BLaER1 treated with 17β-estradiol and CSF1 and Interleukin-3, amounts not matched to agents 10 nM and 100 nM (cell line): ENCODE results near the gene ZNF526.

Experiments
- H3K27ac ChIP-seq, 11 experiments: shearing (Covaris generic); formaldehyde crosslinking; 2 replicates each; pipeline ENCODE4 v1.8.1; 2022
- H3K27me3 ChIP-seq, 11 experiments: shearing (Covaris generic); formaldehyde crosslinking; 2 replicates each; pipeline ENCODE4 v1.8.1; 2022
- H3K36me3 ChIP-seq, 11 experiments: shearing (Covaris generic); formaldehyde crosslinking; 2 replicates each; pipeline ENCODE4 v1.8.1; 2022
- H3K4me1 ChIP-seq, 10 experiments: shearing (Covaris generic); formaldehyde crosslinking; 2 replicates each; pipeline ENCODE4 v1.8.1; 2022
- H3K4me2 ChIP-seq, 11 experiments: shearing (Covaris generic); formaldehyde crosslinking; 2 replicates each; pipeline ENCODE4 v1.8.1; 2022
- H3K4me3 ChIP-seq, 10 experiments: shearing (Covaris generic); formaldehyde crosslinking; 2 replicates each; pipeline ENCODE4 v1.8.1; 2022
- H3K9ac ChIP-seq, 11 experiments: shearing (Covaris generic); formaldehyde crosslinking; 2 replicates each; pipeline ENCODE4 v1.8.1; 2022
- H3K9me3 ChIP-seq, 11 experiments: shearing (Covaris generic); formaldehyde crosslinking; replicated peaks in 1 of 11; 2 replicates each; pipeline ENCODE4 v1.8.1; 2022
- H4K20me1 ChIP-seq, 11 experiments: shearing (Covaris generic); formaldehyde crosslinking; 2 replicates each; pipeline ENCODE4 v1.8.1; 2022
- Cebpa-rat ChIP-seq, 11 experiments: shearing (Covaris generic); IDR thresholded peaks; 2 replicates each; pipeline ENCODE4 v1.8.1; 2022

Gene ZNF526

DNA sequence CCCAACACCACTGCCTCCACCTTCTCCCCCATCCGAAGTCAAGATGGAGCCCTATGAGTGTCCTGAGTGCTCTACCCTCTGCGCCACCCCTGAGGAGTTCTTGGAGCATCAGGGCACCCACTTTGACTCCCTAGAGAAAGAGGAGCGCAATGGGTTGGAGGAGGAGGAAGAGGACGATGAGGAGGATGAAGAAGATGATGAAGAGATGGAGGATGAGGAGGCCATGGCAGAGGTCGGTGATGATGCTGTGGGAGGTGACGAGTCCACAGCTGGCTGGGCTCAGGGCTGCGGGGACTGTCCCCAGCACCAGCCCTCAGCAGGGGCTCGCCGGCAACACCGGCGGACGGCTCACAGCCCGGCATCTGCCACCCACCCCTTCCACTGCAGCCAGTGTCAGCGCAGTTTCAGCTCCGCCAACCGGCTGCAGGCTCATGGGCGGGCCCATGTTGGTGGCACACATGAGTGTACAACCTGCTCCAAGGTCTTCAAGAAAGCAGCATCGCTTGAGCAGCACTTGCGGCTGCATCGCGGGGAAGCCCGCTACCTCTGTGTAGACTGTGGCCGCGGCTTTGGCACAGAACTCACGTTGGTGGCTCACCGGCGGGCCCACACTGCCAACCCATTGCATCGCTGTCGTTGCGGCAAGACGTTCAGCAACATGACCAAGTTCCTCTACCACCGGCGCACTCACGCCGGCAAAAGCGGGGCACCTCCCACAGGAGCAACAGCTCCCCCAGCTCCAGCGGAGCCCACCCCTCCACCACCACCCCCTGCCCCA lies 5.0 kb downstream of the ZNF526 start:
- H3K4me1 ChIP-seq = peaks cover 13 to 26% (median 17%) of the 10 kb centered on the region in 10 experiments
- H3K9ac ChIP-seq = no peak overlapping the region
- no peak for TF ChIP-seq Cebpa-rat (IDR thresholded peaks at IDR 0.05)
- H3K27ac ChIP-seq = no peak overlapping the region
- H3K36me3 ChIP-seq = peaks cover 68 to 86% (median 77%) of the 10 kb centered on the region in 11 experiments
- no peaks in the 10 kb centered on the region for H3K27me3 ChIP-seq
- H3K4me2 ChIP-seq = no peak overlapping the region
- H4K20me1 ChIP-seq = peaks cover 50 to 94% (median 86%) of the 10 kb centered on the region in 11 experiments
- H3K4me3 ChIP-seq = no peak overlapping the region
- H3K9me3 ChIP-seq = no peaks in the 10 kb centered on the region

DNA sequence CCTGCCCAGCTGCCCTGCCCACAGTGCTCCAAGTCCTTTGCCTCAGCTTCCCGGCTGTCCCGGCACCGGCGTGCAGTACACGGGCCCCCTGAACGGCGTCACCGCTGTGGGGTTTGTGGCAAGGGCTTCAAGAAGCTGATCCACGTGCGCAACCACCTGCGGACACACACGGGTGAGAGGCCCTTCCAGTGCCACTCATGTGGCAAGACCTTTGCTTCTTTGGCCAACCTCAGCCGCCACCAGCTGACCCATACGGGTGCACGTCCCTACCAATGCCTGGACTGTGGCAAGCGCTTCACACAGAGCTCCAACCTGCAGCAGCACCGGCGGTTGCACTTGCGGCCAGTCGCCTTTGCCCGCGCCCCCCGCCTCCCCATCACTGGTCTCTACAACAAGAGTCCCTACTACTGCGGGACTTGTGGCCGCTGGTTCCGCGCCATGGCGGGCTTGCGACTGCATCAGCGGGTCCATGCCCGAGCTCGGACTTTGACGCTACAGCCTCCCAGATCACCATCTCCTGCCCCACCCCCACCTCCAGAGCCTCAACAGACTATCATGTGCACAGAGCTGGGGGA lies 5.7 kb downstream of the ZNF526 start:
- Histone ChIP-seq H3K9ac (no peak overlapping the region), H3K4me3 (no peak overlapping the region), H4K20me1 (peaks cover 53 to 94% (median 90%) of the 10 kb centered on the region in 11 experiments), H3K4me2 (no peak overlapping the region), H3K9me3 (no peaks in the 10 kb centered on the region), H3K36me3 (peaks cover 73 to 93% (median 82%) of the 10 kb centered on the region in 11 experiments), H3K27me3 (no peaks in the 10 kb centered on the region), H3K4me1 (peaks cover 11 to 24% (median 17%) of the 10 kb centered on the region in 10 experiments), H3K27ac (no peak overlapping the region)
- TF ChIP-seq Cebpa-rat (IDR thresholded peaks at IDR 0.05) = no peak

DNA sequence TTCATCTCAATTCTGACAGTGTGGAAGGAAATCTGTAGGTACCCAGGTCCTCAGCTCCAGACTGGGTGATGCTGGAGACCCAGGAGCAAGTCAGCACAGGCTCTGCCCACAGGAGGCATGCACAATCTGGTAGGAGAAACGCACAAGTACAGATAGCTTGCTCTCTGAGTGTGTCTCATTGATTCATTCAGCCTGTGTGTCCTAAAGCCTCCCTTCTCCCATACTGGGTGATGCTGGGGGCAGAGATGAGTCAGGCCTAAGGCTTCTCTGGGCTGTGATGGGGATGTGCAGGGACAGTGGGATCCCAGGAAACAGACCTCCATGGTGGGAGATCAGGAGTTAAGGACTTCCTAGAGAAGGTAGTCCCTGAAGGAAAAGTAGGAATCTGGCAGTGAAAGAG lies 6.8 kb downstream of the ZNF526 start:
- Histone ChIP-seq H3K9ac (peak overlapping the region in 3 of 11 experiments; percentile 4 to 54 (median 5); a peak in 2 of 22 replicates), H3K4me1 (peaks cover 6 to 24% (median 10%) of the 10 kb centered on the region in 10 experiments; a peak in 18 of 20 replicates), H3K27me3 (no peaks in the 10 kb centered on the region), H3K9me3 (no peaks in the 10 kb centered on the region), H4K20me1 (peaks cover 58 to 97% (median 92%) of the 10 kb centered on the region in 11 experiments), H3K4me3 (no peak overlapping the region), H3K27ac (no peak overlapping the region), H3K4me2 (no peak overlapping the region), H3K36me3 (peaks cover 84 to 100% (median 93%) of the 10 kb centered on the region in 11 experiments)
- TF ChIP-seq Cebpa-rat (IDR thresholded peaks at IDR 0.05) = no peak

DNA sequence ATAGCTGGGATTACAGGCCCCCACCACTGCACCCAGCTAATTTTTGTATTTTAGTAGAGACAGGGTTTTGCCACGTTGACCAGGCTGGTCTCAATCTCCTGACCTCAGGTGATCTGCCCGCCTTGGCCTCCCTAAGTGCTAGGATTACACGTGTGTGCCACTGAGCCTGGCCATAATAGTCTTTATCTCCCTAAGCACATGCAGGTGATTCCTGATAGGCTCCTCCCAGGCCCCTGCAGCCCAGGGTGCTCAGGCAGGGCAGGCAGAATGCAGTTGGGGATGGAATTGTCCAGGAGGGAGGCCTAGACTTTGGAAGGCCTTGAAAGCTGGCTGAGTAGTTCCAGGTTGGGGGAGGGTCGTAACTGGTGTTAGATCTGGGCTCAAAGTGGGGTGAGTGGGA lies 8.5 kb downstream of the ZNF526 start:
- Histone ChIP-seq H3K4me1 (peaks cover 0 to 25% (median 9%) of the 10 kb centered on the region in 10 experiments; a peak in 11 of 20 replicates), H4K20me1 (peaks cover 74 to 99% (median 91%) of the 10 kb centered on the region in 11 experiments), H3K27ac (no peak overlapping the region), H3K9me3 (no peaks in the 10 kb centered on the region), H3K4me3 (no peak overlapping the region), H3K27me3 (no peaks in the 10 kb centered on the region), H3K4me2 (no peak overlapping the region), H3K36me3 (peaks cover 91 to 100% (median 95%) of the 10 kb centered on the region in 11 experiments), H3K9ac (0 out of 22 replicates have a peak overlapping the region, but pooled peaks of 1 of the 11 experiments have one; percentile 15)
- no peak for TF ChIP-seq Cebpa-rat (IDR thresholded peaks at IDR 0.05)

DNA sequence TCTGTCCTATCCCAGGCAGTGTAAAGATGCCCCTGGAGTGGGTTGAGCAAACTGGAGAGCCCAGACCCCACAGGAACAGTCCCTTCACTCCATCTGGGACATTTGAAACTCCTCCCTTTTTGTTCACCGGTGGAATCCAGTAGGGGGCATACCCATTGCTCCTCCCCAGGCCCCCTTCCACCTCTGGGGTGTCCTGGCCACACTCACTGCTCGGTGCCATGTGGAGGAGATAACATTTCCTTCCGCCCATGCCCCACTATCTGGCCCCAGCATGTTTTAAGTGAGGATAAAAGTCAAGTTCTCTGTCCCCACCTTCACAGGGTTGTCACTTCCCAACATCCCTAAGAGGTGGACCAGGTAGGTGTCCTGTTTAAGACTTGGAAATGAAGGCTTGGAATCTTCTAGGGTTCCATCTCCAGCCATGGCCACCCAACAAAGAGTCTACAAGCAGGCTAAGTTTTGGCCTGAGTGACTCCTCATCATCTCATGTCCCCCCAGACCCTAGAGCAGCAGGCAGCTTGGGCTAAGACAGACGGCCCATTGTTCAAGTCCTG lies 9.3 kb downstream of the ZNF526 start:
- peaks cover 78 to 99% (median 96%) of the 10 kb centered on the region in 11 experiments for H4K20me1 ChIP-seq
- peaks cover 94 to 100% (median 97%) of the 10 kb centered on the region in 11 experiments for H3K36me3 ChIP-seq
- H3K27me3 ChIP-seq = no peaks in the 10 kb centered on the region
- H3K4me3 ChIP-seq = no peak overlapping the region
- H3K9ac ChIP-seq = peak overlapping the region in 2 of 11 experiments; percentile 20 to 35; a peak in 2 of 22 replicates
- H3K4me1 ChIP-seq = peaks cover 0 to 25% (median 9%) of the 10 kb centered on the region in 10 experiments; a peak in 11 of 20 replicates
- TF ChIP-seq Cebpa-rat (IDR thresholded peaks at IDR 0.05) = no peak
- no peak overlapping the region for H3K4me2 ChIP-seq
- H3K9me3 ChIP-seq = no peaks in the 10 kb centered on the region
- H3K27ac ChIP-seq = peak overlapping the region in 3 of 11 experiments; percentile 20 to 29 (median 25); a peak in 3 of 22 replicates

DNA sequence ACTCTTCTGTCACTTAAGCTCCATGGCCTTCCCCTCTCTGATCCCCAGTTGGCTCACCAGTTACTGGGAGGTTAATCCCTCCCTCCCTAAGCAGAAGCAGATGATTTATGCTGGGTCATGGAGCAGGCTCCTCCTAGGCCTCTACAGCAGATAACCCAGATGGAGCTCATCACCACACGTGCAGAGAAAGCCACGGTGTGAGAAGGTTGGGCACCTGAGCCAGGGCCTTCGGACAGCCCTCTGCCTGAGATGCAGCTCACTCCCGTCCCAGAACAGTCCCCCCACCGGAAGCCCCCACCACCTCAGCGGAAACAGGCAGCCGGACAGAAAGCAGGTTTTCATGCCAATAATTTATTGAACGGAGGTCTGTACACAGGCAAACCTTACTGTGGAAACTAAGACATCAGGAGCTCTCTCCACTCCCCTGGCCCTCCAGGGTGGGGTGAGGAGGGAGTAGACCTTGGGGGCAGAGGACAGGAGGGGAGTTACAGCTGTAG lies 9.8 kb downstream of the ZNF526 start:
- H3K4me1 ChIP-seq = peaks cover 0 to 25% (median 9%) of the 10 kb centered on the region in 10 experiments; a peak in 11 of 20 replicates
- peaks cover 94 to 100% (median 97%) of the 10 kb centered on the region in 11 experiments for H3K36me3 ChIP-seq
- TF ChIP-seq Cebpa-rat (IDR thresholded peaks at IDR 0.05) = no peak
- H3K4me3 ChIP-seq = no peak overlapping the region
- H3K9ac ChIP-seq = peak overlapping the region in 2 of 11 experiments; percentile 20 to 35; a peak in 1 of 22 replicates
- H3K27me3 ChIP-seq = no peaks in the 10 kb centered on the region
- no peak overlapping the region for H3K4me2 ChIP-seq
- peaks cover 81 to 99% (median 96%) of the 10 kb centered on the region in 11 experiments for H4K20me1 ChIP-seq
- H3K9me3 ChIP-seq = no peaks in the 10 kb centered on the region
- H3K27ac ChIP-seq = peak overlapping the region in 3 of 11 experiments; percentile 20 to 29 (median 25); a peak in 4 of 22 replicates

DNA sequence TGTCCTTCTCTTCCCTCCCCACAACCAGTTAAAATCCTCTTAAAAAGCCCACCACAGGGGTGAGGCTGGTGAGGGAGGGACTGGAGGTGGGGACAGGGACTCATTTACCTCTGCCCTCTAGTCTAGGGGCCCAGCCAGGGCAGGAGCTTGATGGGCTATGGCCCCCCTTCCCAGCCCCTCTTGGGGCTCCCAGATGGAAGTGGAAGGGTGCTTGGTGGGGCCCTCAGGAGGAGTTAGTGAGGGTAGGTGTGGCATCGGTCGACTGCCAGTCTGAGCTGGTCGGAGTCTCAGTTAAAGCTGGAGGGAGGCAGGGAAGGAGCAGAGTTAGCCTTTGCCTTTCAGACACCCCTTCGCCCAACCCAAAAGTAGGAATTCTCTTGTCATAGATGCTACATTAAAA lies 10.5 kb downstream of the ZNF526 start:
- H3K4me3 ChIP-seq = no peak overlapping the region
- H3K27me3 ChIP-seq = no peaks in the 10 kb centered on the region
- H3K27ac ChIP-seq = no peak overlapping the region
- H3K4me1 ChIP-seq = peaks cover 0 to 25% (median 9%) of the 10 kb centered on the region in 10 experiments; a peak in 11 of 20 replicates
- peaks cover 94 to 100% (median 97%) of the 10 kb centered on the region in 11 experiments for H3K36me3 ChIP-seq
- no peaks in the 10 kb centered on the region for H3K9me3 ChIP-seq
- no peak overlapping the region for H3K4me2 ChIP-seq
- no peak for TF ChIP-seq Cebpa-rat (IDR thresholded peaks at IDR 0.05)
- peaks cover 85 to 99% (median 96%) of the 10 kb centered on the region in 11 experiments for H4K20me1 ChIP-seq
- 0 out of 22 replicates have a peak overlapping the region, but pooled peaks of 3 of the 11 experiments have one; percentile 31 to 34 (median 33) for H3K9ac ChIP-seq

DNA sequence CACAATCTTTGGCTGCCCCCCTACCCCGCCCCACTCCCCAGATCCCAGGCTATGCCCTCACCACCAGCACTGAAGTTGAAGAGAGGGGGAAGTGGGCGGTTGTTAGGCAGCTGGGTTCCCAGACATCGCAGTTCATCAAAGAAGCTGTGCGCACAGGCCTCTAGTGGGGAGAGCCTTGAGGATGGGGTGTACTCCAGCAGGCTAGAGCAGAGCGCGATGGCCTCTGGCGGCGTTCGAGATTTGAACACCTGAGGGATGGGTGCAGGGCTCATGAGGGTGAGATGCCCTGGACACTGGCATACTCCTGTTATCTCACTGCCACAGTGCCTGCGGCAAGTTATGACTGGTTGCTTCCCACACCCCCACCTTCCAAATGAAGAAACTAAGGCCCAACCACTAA lies 12.3 kb downstream of the ZNF526 start:
- Histone ChIP-seq H3K4me3 (no peak overlapping the region), H3K9me3 (no peaks in the 10 kb centered on the region), H3K9ac (peak overlapping the region in 2 of 11 experiments; percentile 18 to 31; a peak in 2 of 22 replicates), H3K27me3 (no peaks in the 10 kb centered on the region), H3K4me2 (0 out of 22 replicates have a peak overlapping the region, but pooled peaks of 1 of the 11 experiments have one; percentile 24), H3K27ac (no peak overlapping the region), H3K36me3 (peaks cover 93 to 100% (median 96%) of the 10 kb centered on the region in 11 experiments), H4K20me1 (peaks cover 80 to 98% (median 95%) of the 10 kb centered on the region in 11 experiments), H3K4me1 (peaks cover 0 to 25% (median 9%) of the 10 kb centered on the region in 10 experiments; a peak in 11 of 20 replicates)
- TF ChIP-seq Cebpa-rat (IDR thresholded peaks at IDR 0.05) = no peak
